Stimulated activated CD4-positive, alpha-beta T cell treated with anti-CD3 and anti-CD28 coated beads, Interleukin-4, amount 100 ng/mL, for 24 hours (primary cell): ENCODE data around the gene ARL6IP4.

ENCODE experiments used
- DNase-seq: peaks from one replicate; pipeline ENCODE4 v3.0.0-alpha.2; 2020

Gene ARL6IP4

GRCh38 chr12:122979001-122979907 is 1.2 kb upstream of the ARL6IP4 start:
- no peak for DNase-seq

GRCh38 chr12:122979908-122980182 is 636 bp upstream of the ARL6IP4 start:
- no peak for DNase-seq

GRCh38 chr12:122981036-122981471 is 573 bp downstream of the ARL6IP4 start:
- no peak for DNase-seq

GRCh38 chr12:122981587-122982476 is 1.4 kb downstream of the ARL6IP4 start:
- DNase-seq, result no peak

GRCh38 chr12:122982477-122982815 is 2.0 kb downstream of the ARL6IP4 start:
- DNase-seq, result no peak

GRCh38 chr12:122982963-122983788 is 2.7 kb downstream of the ARL6IP4 start:
- DNase-seq, result no peak

GRCh38 chr12:122983789-122984515 is 3.5 kb downstream of the ARL6IP4 start:
- no peak for DNase-seq

GRCh38 chr12:122984612-122985337 is 4.3 kb downstream of the ARL6IP4 start:
- no peak for DNase-seq

- DNase-seq, result no peak
Measured at GRCh38 chr12:122985338-122986257, 5.1 kb downstream of the ARL6IP4 start.

GRCh38 chr12:122986258-122986871 is 5.9 kb downstream of the ARL6IP4 start:
- no peak for DNase-seq

GRCh38 chr12:122987086-122987951 is 6.8 kb downstream of the ARL6IP4 start:
- DNase-seq, result no peak

- no peak for DNase-seq
Measured at GRCh38 chr12:122988036-122988435, 7.6 kb downstream of the ARL6IP4 start.

GRCh38 chr12:122988612-122989212 is 8.2 kb downstream of the ARL6IP4 start:
- DNase-seq, result no peak

- no peak for DNase-seq
Measured at GRCh38 chr12:122989225-122989839, 8.9 kb downstream of the ARL6IP4 start.

- DNase-seq, result no peak
Measured at GRCh38 chr12:122989874-122990419, 9.5 kb downstream of the ARL6IP4 start.

GRCh38 chr12:122990561-122990960 is 10.1 kb downstream of the ARL6IP4 start:
- no peak for DNase-seq

- DNase-seq, result no peak
Measured at GRCh38 chr12:122990961-122991622, 10.6 kb downstream of the ARL6IP4 start.
